ENCODE results near the gene KRT33A.
"Not testable (repeated sequence)": the region's sequence is repeated elsewhere in the genome, so short reads cannot be mapped to it uniquely, and the experiment has no call there.

GRCh38 chr17:41395044-41395443 lies 44.4 kb upstream of the KRT33A start:
- TF ChIP-seq POLR2A, POLR2AphosphoS5 (IDR thresholded peaks at IDR 0.05; ENCODE audit: low read depth, low read length): not testable (repeated sequence)

Data from GM12892 (cell line).